Measurements from ENCODE around the gene SMARCA4.

Gene SMARCA4

GRCh38 chr19:10961073-10961860 is 437 bp downstream of the SMARCA4 start:
- no peak for TF ChIP-seq GATA2 (IDR thresholded peaks at IDR 0.05; ENCODE audit: low read depth, low read length)
- no peak for TF ChIP-seq GATA3 (IDR thresholded peaks at IDR 0.05; ENCODE audit: low read depth, low read length)

- TF ChIP-seq GATA3 (IDR thresholded peaks at IDR 0.05; ENCODE audit: low read depth, low read length) (no peak), GATA2 (IDR thresholded peaks at IDR 0.05; ENCODE audit: low read depth, low read length) (no peak)
These were observed 2.0 kb downstream of the SMARCA4 start for GRCh38 chr19:10962863-10963262.

- TF ChIP-seq GATA2 (IDR thresholded peaks at IDR 0.05; ENCODE audit: low read depth, low read length) (no peak), GATA3 (IDR thresholded peaks at IDR 0.05; ENCODE audit: low read depth, low read length) (no peak)
These were observed 3.0 kb downstream of the SMARCA4 start for GRCh38 chr19:10963865-10964264.

GRCh38 chr19:10964903-10965302 is 4.1 kb downstream of the SMARCA4 start:
- TF ChIP-seq GATA3 (IDR thresholded peaks at IDR 0.05; ENCODE audit: low read depth, low read length) = no peak
- TF ChIP-seq GATA2 (IDR thresholded peaks at IDR 0.05; ENCODE audit: low read depth, low read length) = no peak

GRCh38 chr19:10965398-10965797 is 4.6 kb downstream of the SMARCA4 start:
- no peak for TF ChIP-seq GATA2 (IDR thresholded peaks at IDR 0.05; ENCODE audit: low read depth, low read length)
- no peak for TF ChIP-seq GATA3 (IDR thresholded peaks at IDR 0.05; ENCODE audit: low read depth, low read length)

GRCh38 chr19:10966809-10967208 is 6.0 kb downstream of the SMARCA4 start:
- TF ChIP-seq GATA3 (IDR thresholded peaks at IDR 0.05; ENCODE audit: low read depth, low read length) (no peak), GATA2 (IDR thresholded peaks at IDR 0.05; ENCODE audit: low read depth, low read length) (no peak)

- no peak for TF ChIP-seq GATA2 (IDR thresholded peaks at IDR 0.05; ENCODE audit: low read depth, low read length)
- TF ChIP-seq GATA3 (IDR thresholded peaks at IDR 0.05; ENCODE audit: low read depth, low read length) = no peak
These were observed 7.8 kb downstream of the SMARCA4 start for GRCh38 chr19:10968527-10969135.

- TF ChIP-seq GATA2 (IDR thresholded peaks at IDR 0.05; ENCODE audit: low read depth, low read length) (no peak), GATA3 (IDR thresholded peaks at IDR 0.05; ENCODE audit: low read depth, low read length) (no peak)
These were observed 10.4 kb downstream of the SMARCA4 start for GRCh38 chr19:10971107-10971726.

GRCh38 chr19:10975374-10976130 is 14.7 kb downstream of the SMARCA4 start:
- TF ChIP-seq GATA2 (IDR thresholded peaks at IDR 0.05; ENCODE audit: low read depth, low read length) = no peak
- no peak for TF ChIP-seq GATA3 (IDR thresholded peaks at IDR 0.05; ENCODE audit: low read depth, low read length)

GRCh38 chr19:10976131-10976892 is 15.5 kb downstream of the SMARCA4 start:
- no peak for TF ChIP-seq GATA2 (IDR thresholded peaks at IDR 0.05; ENCODE audit: low read depth, low read length)
- TF ChIP-seq GATA3 (IDR thresholded peaks at IDR 0.05; ENCODE audit: low read depth, low read length) = no peak

- TF ChIP-seq GATA2 (IDR thresholded peaks at IDR 0.05; ENCODE audit: low read depth, low read length) (no peak), GATA3 (IDR thresholded peaks at IDR 0.05; ENCODE audit: low read depth, low read length) (no peak)
These were observed 16.9 kb downstream of the SMARCA4 start for GRCh38 chr19:10977742-10978092.

- TF ChIP-seq GATA2 (IDR thresholded peaks at IDR 0.05; ENCODE audit: low read depth, low read length) (no peak), GATA3 (IDR thresholded peaks at IDR 0.05; ENCODE audit: low read depth, low read length) (no peak)
These were observed 19.1 kb downstream of the SMARCA4 start for GRCh38 chr19:10979951-10980381.

GRCh38 chr19:10981252-10981895 is 20.5 kb downstream of the SMARCA4 start:
- TF ChIP-seq GATA3 (IDR thresholded peaks at IDR 0.05; ENCODE audit: low read depth, low read length) = no peak
- TF ChIP-seq GATA2 (IDR thresholded peaks at IDR 0.05; ENCODE audit: low read depth, low read length) = no peak

All from SH-SY5Y (cell line).